Hepatocyte (in vitro differentiated cells): Measurements from ENCODE around the gene ABCC11.

Source experiments
- CTCF ChIP-seq: fragments of 200-600 bp; sonication (generic); IDR thresholded peaks from 2 replicates; pipeline ENCODE4 v1.5.1; 2016; ENCODE audit warnings: antibody characterized with exemption, mild to moderate bottlenecking; ENCODE audit not compliant: poor library complexity
- EZH2 ChIP-seq: fragments of 200-600 bp; sonication (generic); IDR thresholded peaks from 2 replicates; pipeline ENCODE4 v1.6.1; 2016; ENCODE audit warnings: antibody characterized with exemption, mild to moderate bottlenecking, borderline replicate concordance
- EZH2phosphoT487 ChIP-seq: fragments of 200-600 bp; sonication (generic); IDR thresholded peaks from one replicate; pipeline ENCODE4 v1.6.1; 2018; ENCODE audit warnings: antibody characterized with exemption, mild to moderate bottlenecking, low read depth, moderate library complexity; ENCODE audit not compliant: unreplicated experiment, severe bottlenecking

- TF ChIP-seq CTCF (no peak), EZH2 (no peak), EZH2phosphoT487 (no peak)
Measured at GRCh38 chr16:48165961-48166578, 81.3 kb downstream of the ABCC11 start.
